ENCODE measurements around the gene AMBRA1.

The AMBRA1 gene

DNA sequence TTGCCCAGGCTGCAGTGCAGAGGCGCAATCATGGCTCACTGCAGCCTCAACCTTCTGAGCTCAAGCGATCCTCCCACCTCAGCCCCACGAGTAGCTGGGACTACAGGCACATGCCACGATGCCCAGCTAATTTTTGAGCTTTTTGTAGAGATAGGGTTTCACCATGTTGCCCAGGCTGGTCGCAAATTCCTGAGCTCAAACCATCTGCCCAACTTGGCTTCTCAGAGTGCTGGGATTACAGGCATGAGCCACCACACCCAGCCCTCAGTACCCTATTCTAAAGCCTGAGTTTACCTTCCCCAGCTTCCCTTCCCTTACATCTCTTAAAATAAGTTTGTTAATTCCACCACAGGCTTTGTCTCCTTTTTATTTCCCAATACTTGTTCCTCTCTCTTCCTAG lies 59.1 kb downstream of the AMBRA1 start:
- Histone ChIP-seq H3K36me3 (ENCODE audit: control insufficient read depth, insufficient read depth, low read length) (no peaks in the 10 kb centered on the region; the same call in none of the 2 replicates), H3K4me3 (replicated peaks; ENCODE audit: low read depth, low read length) (no peak overlapping the region), H3K27me3 (replicated peaks; ENCODE audit: control insufficient read depth, insufficient read depth, low read length) (no peaks in the 10 kb centered on the region)
- TF ChIP-seq, protein P1, sequence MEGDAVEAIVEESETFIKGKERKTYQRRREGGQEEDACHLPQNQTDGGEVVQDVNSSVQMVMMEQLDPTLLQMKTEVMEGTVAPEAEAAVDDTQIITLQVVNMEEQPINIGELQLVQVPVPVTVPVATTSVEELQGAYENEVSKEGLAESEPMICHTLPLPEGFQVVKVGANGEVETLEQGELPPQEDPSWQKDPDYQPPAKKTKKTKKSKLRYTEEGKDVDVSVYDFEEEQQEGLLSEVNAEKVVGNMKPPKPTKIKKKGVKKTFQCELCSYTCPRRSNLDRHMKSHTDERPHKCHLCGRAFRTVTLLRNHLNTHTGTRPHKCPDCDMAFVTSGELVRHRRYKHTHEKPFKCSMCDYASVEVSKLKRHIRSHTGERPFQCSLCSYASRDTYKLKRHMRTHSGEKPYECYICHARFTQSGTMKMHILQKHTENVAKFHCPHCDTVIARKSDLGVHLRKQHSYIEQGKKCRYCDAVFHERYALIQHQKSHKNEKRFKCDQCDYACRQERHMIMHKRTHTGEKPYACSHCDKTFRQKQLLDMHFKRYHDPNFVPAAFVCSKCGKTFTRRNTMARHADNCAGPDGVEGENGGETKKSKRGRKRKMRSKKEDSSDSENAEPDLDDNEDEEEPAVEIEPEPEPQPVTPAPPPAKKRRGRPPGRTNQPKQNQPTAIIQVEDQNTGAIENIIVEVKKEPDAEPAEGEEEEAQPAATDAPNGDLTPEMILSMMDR (IDR thresholded peaks at IDR 0.05; ENCODE audit: insufficient read depth, low read length, poor library complexity, severe bottlenecking), result no peak
- DNase-seq (ENCODE audit: extremely low read depth, insufficient read length), result no peak

DNA sequence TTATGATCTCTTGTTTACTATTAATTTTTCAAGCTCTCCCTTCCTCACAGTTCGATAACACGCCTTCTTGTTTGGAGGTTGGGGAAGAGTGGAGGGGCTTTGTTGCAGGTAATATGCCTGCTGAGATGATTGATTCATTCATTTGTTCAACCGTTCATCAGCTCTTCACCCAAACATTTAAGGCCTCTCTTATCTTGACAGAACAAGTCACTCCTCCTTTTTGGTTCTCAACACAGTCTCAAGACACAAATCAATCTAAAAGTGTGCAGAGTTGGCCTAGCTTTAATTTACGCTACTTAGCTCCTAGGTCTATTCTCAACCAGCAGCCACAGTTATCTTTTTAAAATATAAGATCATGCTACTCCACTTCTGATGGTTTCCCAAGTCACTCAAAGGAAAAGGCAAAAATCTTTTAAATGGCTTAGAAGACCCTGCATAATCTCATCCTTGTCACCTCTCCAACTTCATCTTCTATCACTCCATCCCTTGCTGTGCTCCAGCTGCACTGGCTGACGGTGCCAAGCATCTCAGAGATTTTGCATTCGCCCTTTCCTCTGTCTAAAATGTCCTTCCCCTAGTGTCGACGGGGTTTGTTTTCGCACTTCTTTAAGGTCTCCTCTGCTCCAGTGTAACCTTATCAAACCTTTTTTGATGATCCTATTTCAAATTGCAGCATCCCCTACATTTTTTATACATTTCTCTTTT lies 60.3 kb downstream of the AMBRA1 start:
- Histone ChIP-seq H3K27me3 (replicated peaks; ENCODE audit: control insufficient read depth, insufficient read depth, low read length) (no peaks in the 10 kb centered on the region), H3K36me3 (ENCODE audit: control insufficient read depth, insufficient read depth, low read length) (no peaks in the 10 kb centered on the region; the same call in none of the 2 replicates)
- TF ChIP-seq, protein P1 (IDR thresholded peaks at IDR 0.05; ENCODE audit: insufficient read depth, low read length, poor library complexity, severe bottlenecking), result no peak

DNA sequence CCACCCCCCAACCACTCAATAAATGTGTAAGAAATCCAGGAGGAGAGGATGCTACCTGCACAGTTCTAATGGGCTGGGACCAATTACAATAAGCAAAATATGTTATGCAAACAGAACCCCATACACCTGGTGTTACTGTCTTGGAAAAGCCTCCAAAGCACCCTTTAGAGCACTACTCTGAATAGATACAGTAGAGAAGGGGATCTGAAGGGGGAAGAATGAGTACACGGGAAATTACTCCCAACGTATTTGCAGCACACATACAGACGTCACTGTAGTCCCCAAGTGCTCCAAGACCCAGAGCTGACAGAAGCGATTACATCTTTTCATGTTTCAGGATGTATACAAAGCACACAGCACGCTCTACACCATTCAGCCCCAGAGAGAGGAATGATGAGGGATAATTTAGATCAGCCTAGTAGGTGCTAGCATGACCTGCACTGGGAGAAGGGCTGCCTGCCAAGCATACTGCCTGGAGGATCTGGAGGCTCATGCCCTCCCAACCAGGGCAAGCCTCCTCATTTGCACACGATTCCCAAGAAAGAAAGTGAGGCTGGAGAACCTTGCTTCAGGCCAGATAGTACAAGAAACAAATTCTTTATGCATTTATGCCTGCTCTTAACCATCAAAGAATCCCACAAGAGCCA lies 63.8 kb downstream of the AMBRA1 start:
- Histone ChIP-seq H3K36me3 (ENCODE audit: control insufficient read depth, insufficient read depth, low read length) (no peaks in the 10 kb centered on the region; the same call in none of the 2 replicates), H3K27me3 (replicated peaks; ENCODE audit: control insufficient read depth, insufficient read depth, low read length) (no peaks in the 10 kb centered on the region), H3K4me3 (replicated peaks; ENCODE audit: low read depth, low read length) (no peak overlapping the region)
- DNase-seq (ENCODE audit: extremely low read depth, insufficient read length), result no peak
- TF ChIP-seq, protein P1 (IDR thresholded peaks at IDR 0.05; ENCODE audit: insufficient read depth, low read length, poor library complexity, severe bottlenecking), result no peak

More for the DNA sequence above, 60.3 kb downstream of the AMBRA1 start:
- DNase-seq (ENCODE audit: extremely low read depth, insufficient read length), result no peak
- H3K4me3 ChIP-seq (replicated peaks; ENCODE audit: low read depth, low read length), result no peak overlapping the region

DNA sequence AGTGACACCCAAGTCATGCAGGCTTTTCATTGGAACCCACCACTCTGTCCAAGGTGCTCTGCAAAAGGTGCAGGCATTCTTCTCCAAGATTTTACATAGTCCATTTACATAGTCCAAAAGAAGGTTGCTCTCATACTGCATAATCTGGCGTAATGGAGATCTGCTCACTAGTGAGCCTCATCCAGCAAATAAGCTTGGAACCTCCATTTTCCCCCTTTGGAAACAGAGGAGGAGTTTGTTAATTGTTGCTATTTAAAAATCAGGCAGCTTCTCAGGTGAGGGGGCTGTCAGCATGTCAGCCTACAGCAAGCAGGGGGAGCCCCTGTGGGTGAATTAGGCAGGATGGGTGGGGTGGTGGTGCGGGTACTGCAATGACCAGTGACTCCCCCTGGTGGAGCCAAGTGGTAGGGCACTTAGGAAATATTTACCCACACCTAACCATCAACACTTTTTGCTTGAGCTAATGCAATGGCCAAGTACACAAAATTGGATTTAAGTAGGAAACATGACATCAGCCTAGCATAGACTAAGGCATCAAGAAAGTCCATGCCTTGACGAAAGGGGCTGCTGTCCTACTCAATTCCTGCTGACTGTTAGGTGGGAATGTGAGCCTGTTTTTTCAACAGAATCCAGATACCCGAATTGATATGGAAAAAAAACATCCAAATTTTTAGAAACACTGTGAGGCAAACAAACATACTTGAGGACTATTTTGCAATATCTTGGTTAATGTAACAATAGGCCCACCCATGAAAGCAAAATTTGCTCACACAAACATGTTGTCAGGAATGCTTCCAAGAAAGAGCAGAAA lies 64.5 kb downstream of the AMBRA1 start:
- DNase-seq (ENCODE audit: extremely low read depth, insufficient read length), result peak; percentile 43
- H3K36me3 ChIP-seq (ENCODE audit: control insufficient read depth, insufficient read depth, low read length), result no peaks in the 10 kb centered on the region
- TF ChIP-seq, protein P1 (IDR thresholded peaks at IDR 0.05; ENCODE audit: insufficient read depth, low read length, poor library complexity, severe bottlenecking), result peak; percentile 92
- no peaks in the 10 kb centered on the region for H3K27me3 ChIP-seq (replicated peaks; ENCODE audit: control insufficient read depth, insufficient read depth, low read length)
- H3K4me3 ChIP-seq (replicated peaks; ENCODE audit: low read depth, low read length), result no peak overlapping the region

DNA sequence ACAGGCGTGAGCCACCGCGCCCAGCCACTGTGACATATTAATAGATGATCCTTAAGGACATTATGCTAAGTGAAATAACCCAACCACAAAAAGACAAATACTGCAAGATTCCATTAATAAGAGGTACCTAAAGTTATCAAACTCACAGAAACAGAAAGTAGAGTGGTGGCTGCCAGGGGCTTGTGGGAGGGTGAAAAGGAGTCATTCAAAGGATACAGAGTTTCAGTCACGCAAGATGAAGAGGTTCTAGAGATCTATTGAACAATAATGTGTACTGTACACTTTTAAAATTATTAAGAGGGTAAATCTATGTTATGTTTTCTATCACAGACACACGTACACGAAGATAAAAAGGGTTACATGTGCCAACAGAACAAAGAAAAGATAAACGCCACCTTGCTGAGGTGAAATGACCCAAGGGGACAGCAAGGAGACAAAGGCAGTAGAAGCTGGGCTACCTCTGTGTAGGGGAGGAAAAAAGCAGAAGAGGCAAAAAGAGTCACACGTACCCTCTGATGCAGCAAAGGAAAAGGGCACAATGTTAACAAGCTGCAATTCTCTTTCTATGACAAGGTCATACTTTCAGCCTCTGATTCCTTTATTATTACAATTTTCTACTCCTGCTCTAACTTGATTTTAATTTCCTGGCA lies 65.3 kb downstream of the AMBRA1 start:
- H3K4me3 ChIP-seq (replicated peaks; ENCODE audit: low read depth, low read length), result no peak overlapping the region
- no peak for DNase-seq (ENCODE audit: extremely low read depth, insufficient read length)
- TF ChIP-seq, protein P1 (IDR thresholded peaks at IDR 0.05; ENCODE audit: insufficient read depth, low read length, poor library complexity, severe bottlenecking), result no peak
- no peaks in the 10 kb centered on the region for H3K36me3 ChIP-seq (ENCODE audit: control insufficient read depth, insufficient read depth, low read length)
- no peaks in the 10 kb centered on the region for H3K27me3 ChIP-seq (replicated peaks; ENCODE audit: control insufficient read depth, insufficient read depth, low read length)

Data from GM06990 (cell line).